AG09319 (cell line): ENCODE data around the gene RMI1.

Source experiments
- DNase-seq: peaks from one replicate; pipeline ENCODE4 v3.0.0-alpha.2; 2010; ENCODE audit warnings: low read depth; ENCODE audit errors: extremely low read depth
- CTCF ChIP-seq: IDR thresholded peaks from 2 replicates; pipeline ENCODE4 v1.5.1; 2011; ENCODE audit warnings: low read depth, mild to moderate bottlenecking, inconsistent platforms, low read length, moderate library complexity

The RMI1 gene

GRCh38 chr9:83960991-83961390, 19.6 kb upstream of the RMI1 start:
- DNase-seq: no peak
- TF ChIP-seq CTCF: no peak

- TF ChIP-seq CTCF: no peak
- DNase-seq: no peak
These were observed 18.4 kb upstream of the RMI1 start for GRCh38 chr9:83962165-83962564.

- TF ChIP-seq CTCF: no peak
These were observed 15.6 kb upstream of the RMI1 start for GRCh38 chr9:83964973-83965349.

GRCh38 chr9:83965350-83966208, 15.0 kb upstream of the RMI1 start:
- DNase-seq: no peak

More at GRCh38 chr9:83964973-83965349, 15.6 kb upstream of the RMI1 start:
- no peak for DNase-seq

GRCh38 chr9:83966209-83966582, 14.4 kb upstream of the RMI1 start:
- no peak for TF ChIP-seq CTCF
- no peak for DNase-seq

More at GRCh38 chr9:83965350-83966208, 15.0 kb upstream of the RMI1 start:
- TF ChIP-seq CTCF: no peak

- TF ChIP-seq CTCF: no peak
- no peak for DNase-seq
These were observed 13.5 kb upstream of the RMI1 start for GRCh38 chr9:83967073-83967472.

GRCh38 chr9:83969602-83970001, 11.0 kb upstream of the RMI1 start:
- no peak for DNase-seq
- no peak for TF ChIP-seq CTCF
